H9 (cell line): Measurements from ENCODE around the gene INSM1. TPM values are rescaled to one million over a fixed set of nuclear protein-coding genes. Genes with fewer than 3 reads are reported as not detected.

Source experiments
- DNase-seq: peaks from one replicate; pipeline ENCODE4 v3.0.0-alpha.2; 2017
- H2AFZ ChIP-seq: one replicate; pipeline ENCODE4 v1.6.1; 2013; ENCODE audit warnings: mild to moderate bottlenecking, low read length, control low read depth, moderate library complexity
- H2AK5ac ChIP-seq: 2 replicates; pipeline ENCODE4 v1.6.1; 2013; ENCODE audit warnings: low read length, control low read depth, mixed read lengths; ENCODE audit not compliant: insufficient read length
- H2BK120ac ChIP-seq: one replicate; pipeline ENCODE4 v1.6.1; 2013; ENCODE audit warnings: low read depth, mild to moderate bottlenecking, low read length, control low read depth, inconsistent platforms; ENCODE audit not compliant: poor library complexity, severe bottlenecking
- H2BK12ac ChIP-seq: 2 replicates; pipeline ENCODE4 v1.6.1; 2013; ENCODE audit warnings: low read length, control low read depth, mixed read lengths, low read depth; ENCODE audit not compliant: insufficient read length
- H2BK15ac ChIP-seq: 2 replicates; pipeline ENCODE4 v1.6.1; 2013; ENCODE audit warnings: low read depth, low read length, control low read depth
- H2BK20ac ChIP-seq: one replicate; pipeline ENCODE4 v1.6.1; 2013; ENCODE audit warnings: low read depth, mild to moderate bottlenecking, low read length, control low read depth, inconsistent platforms; ENCODE audit not compliant: poor library complexity, severe bottlenecking
- H2BK5ac ChIP-seq: 2 replicates; pipeline ENCODE4 v1.6.1; 2013; ENCODE audit warnings: low read length, control low read depth, mixed read lengths; ENCODE audit not compliant: insufficient read length
- H3K14ac ChIP-seq: 2 replicates; pipeline ENCODE4 v1.6.1; 2013; ENCODE audit warnings: low read length, control low read depth; ENCODE audit not compliant: insufficient read depth
- H3K18ac ChIP-seq: 2 replicates; pipeline ENCODE4 v1.6.1; 2013; ENCODE audit warnings: low read depth, mild to moderate bottlenecking, mixed read lengths, low read length, control low read depth; ENCODE audit not compliant: insufficient read length
- H3K23ac ChIP-seq: 2 replicates; pipeline ENCODE4 v1.6.1; 2013; ENCODE audit warnings: low read length, control low read depth, mixed read lengths, low read depth; ENCODE audit not compliant: insufficient read length
- H3K23me2 ChIP-seq: 2 replicates; pipeline ENCODE4 v1.6.1; 2013; ENCODE audit warnings: low read depth, mild to moderate bottlenecking, mixed read lengths, low read length, control low read depth; ENCODE audit not compliant: insufficient read length, poor library complexity, severe bottlenecking
- H3K27ac ChIP-seq: 2 replicates; pipeline ENCODE4 v1.5.1; 2013; ENCODE audit warnings: low read length, control low read depth, mixed read lengths, low read depth; ENCODE audit not compliant: insufficient read length
- H3K27me3 ChIP-seq: 2 replicates; pipeline ENCODE4 v1.6.1; 2013; ENCODE audit warnings: low read length, control low read depth, inconsistent platforms; ENCODE audit not compliant: insufficient read depth
- H3K4ac ChIP-seq: 2 replicates; pipeline ENCODE4 v1.6.1; 2013; ENCODE audit warnings: low read depth, mild to moderate bottlenecking, control low read depth, inconsistent platforms, low read length, moderate library complexity
- H3K4me1 ChIP-seq: 2 replicates; pipeline ENCODE4 v1.6.1; 2013; ENCODE audit warnings: low read length, control low read depth, inconsistent platforms; ENCODE audit not compliant: insufficient read depth
- H3K4me2 ChIP-seq: 2 replicates; pipeline ENCODE4 v1.6.1; 2013; ENCODE audit warnings: low read length, control low read depth, mixed read lengths; ENCODE audit not compliant: insufficient read length, insufficient read depth
- H3K56ac ChIP-seq: 2 replicates; pipeline ENCODE4 v1.6.1; 2013; ENCODE audit warnings: low read depth, mild to moderate bottlenecking, mixed read lengths, low read length, control low read depth; ENCODE audit not compliant: insufficient read length
- H3K79me1 ChIP-seq: 2 replicates; pipeline ENCODE4 v1.6.1; 2013; ENCODE audit warnings: low read depth, mild to moderate bottlenecking, moderate library complexity, low read length, control low read depth, inconsistent platforms; ENCODE audit not compliant: insufficient read depth, poor library complexity, severe bottlenecking
- H3K79me2 ChIP-seq: 2 replicates; pipeline ENCODE4 v1.6.1; 2013; ENCODE audit warnings: low read length, control low read depth, inconsistent platforms; ENCODE audit not compliant: insufficient read depth
- H3K9ac ChIP-seq: 2 replicates; pipeline ENCODE4 v1.6.1; 2013; ENCODE audit warnings: low read length, control low read depth, mixed read lengths; ENCODE audit not compliant: insufficient read length; ENCODE audit errors: extremely low read depth
- H3K9me3 ChIP-seq: one replicate; pipeline ENCODE4 v1.6.1; 2013; ENCODE audit warnings: low read depth, low read length, inconsistent platforms; ENCODE audit not compliant: control insufficient read depth
- H3T11ph ChIP-seq: one replicate; pipeline ENCODE4 v1.6.1; 2013; ENCODE audit warnings: mild to moderate bottlenecking, low read length, control low read depth, inconsistent platforms
- H4K20me1 ChIP-seq: one replicate; pipeline ENCODE4 v1.6.1; 2013; ENCODE audit not compliant: control insufficient read depth, insufficient read length, insufficient read depth
- H4K5ac ChIP-seq: 2 replicates; pipeline ENCODE4 v1.6.1; 2013; ENCODE audit warnings: low read depth, mild to moderate bottlenecking, mixed read lengths, low read length, control low read depth; ENCODE audit not compliant: insufficient read length
- H4K8ac ChIP-seq: replicated peaks from 2 replicates; pipeline ENCODE4 v1.6.1; 2013; ENCODE audit warnings: low read length, control low read depth, mixed read lengths, low read depth; ENCODE audit not compliant: insufficient read length
- H4K91ac ChIP-seq: 2 replicates; pipeline ENCODE4 v1.6.1; 2013; ENCODE audit warnings: low read depth, mild to moderate bottlenecking, moderate library complexity, mixed read lengths, low read length, control low read depth; ENCODE audit not compliant: insufficient read length
- H3K27ac Mint-ChIP-seq, 3 experiments: 2 replicates in 2 of 3; 3 replicates in 1 of 3; pipeline ENCODE4 v1.8.0; 2020 to 2021; ENCODE audit warnings: mixed read lengths in 3 of 3, mild to moderate bottlenecking in 1 of 3, moderate library complexity in 1 of 3
- H3K27me3 Mint-ChIP-seq: 2 replicates; pipeline ENCODE4 v1.8.0; 2021; ENCODE audit warnings: low read depth, mild to moderate bottlenecking, moderate library complexity, mixed read lengths
- H3K36me3 Mint-ChIP-seq, 3 experiments: 2 replicates in 2 of 3; 3 replicates in 1 of 3; pipeline ENCODE4 v1.8.0; 2020 to 2021; ENCODE audit warnings: low read depth in 3 of 3, mixed read lengths in 3 of 3; ENCODE audit not compliant: insufficient read depth in 1 of 3
- H3K4me1 Mint-ChIP-seq, 2 experiments: 2 replicates each; pipeline ENCODE4 v1.8.0; 2020; ENCODE audit warnings: mixed read lengths in 2 of 2
- H3K4me3 Mint-ChIP-seq, 2 experiments: 2 replicates in 1 of 2; 3 replicates in 1 of 2; pipeline ENCODE4 v1.8.0; 2020 to 2021; ENCODE audit warnings: mild to moderate bottlenecking in 2 of 2, mixed read lengths in 2 of 2, moderate library complexity in 1 of 2
- H3K9me3 Mint-ChIP-seq, 2 experiments: 2 replicates in 1 of 2; 3 replicates in 1 of 2; pipeline ENCODE4 v1.8.0; 2020; ENCODE audit warnings: mild to moderate bottlenecking in 2 of 2, mixed read lengths in 2 of 2, moderate library complexity in 1 of 2
- CTCF ChIP-seq: fragments of 200-600 bp; sonication (generic); conservative IDR thresholded peaks from 3 replicates; pipeline ENCODE4 v1.8.0; 2021; ENCODE audit warnings: antibody characterized with exemption, mild to moderate bottlenecking
- WGBS: extraction: QIAGEN DNeasy Blood & Tissue Kit; methylation state at CpG from one replicate; pipeline ENCODE4 v1.1.7; 2013; ENCODE audit warnings: missing lambda C conversion rate, low lambda C conversion rate, mixed read lengths; ENCODE audit not compliant: insufficient read length; ENCODE audit errors: extremely low coverage; 5-methylcytosine and 5-hydroxymethylcytosine counted together
- total RNA-seq: library from RNA; stranded (reverse); gene quantifications from 2 replicates; pipeline ENCODE4 v1.2.1, GENCODE V29; 2021

INSM1 gene
- total RNA-seq, 1 experiment from 2014 or later: 0.83 TPM

GRCh38 chr20:20366876-20367574 is 879 bp upstream of the INSM1 start:
- Histone ChIP-seq H2BK15ac (no peak overlapping the region), H2BK120ac (peak overlapping the region; percentile 70), H2BK20ac (no peak overlapping the region), H3K4me2 (peak overlapping the region; percentile 42), H3K23ac (no peak overlapping the region), H3K56ac (no peak overlapping the region), H2AFZ (no peak overlapping the region), H2AK5ac (no peak overlapping the region), H3K4ac (no peak overlapping the region), H4K91ac (no peak overlapping the region), H3K27ac (no peak overlapping the region), H3K14ac (peak overlapping the region; percentile 81), H3K79me2 (no peaks in the 10 kb centered on the region), H3K79me1 (no peaks in the 10 kb centered on the region), H3K9me3 (no peaks in the 10 kb centered on the region), H4K8ac (no peak overlapping the region), H3K27me3 (peaks cover 39% of the 10 kb centered on the region), H2BK5ac (no peak overlapping the region), H4K5ac (no peak overlapping the region), H4K20me1 (no peaks in the 10 kb centered on the region), H3T11ph (no peak overlapping the region), H3K23me2 (peaks cover 41% of the 10 kb centered on the region), H3K9ac (no peak overlapping the region), H2BK12ac (no peak overlapping the region), H3K18ac (peak overlapping the region; percentile 47), H3K4me1 (peaks cover 6% of the 10 kb centered on the region; the same call in 1 of the 2 replicates)
- no CpG with 5 or more reads among the region's 63 CpGs for WGBS
- no peaks in the 10 kb centered on the region for H3K36me3 Mint-ChIP-seq
- no peak overlapping the region for H3K27ac Mint-ChIP-seq
- peaks cover 86% of the 10 kb centered on the region for H3K27me3 Mint-ChIP-seq
- no peak for TF ChIP-seq CTCF
- peaks cover 49 to 60% of the 10 kb centered on the region in 2 experiments for H3K4me1 Mint-ChIP-seq
- H3K9me3 Mint-ChIP-seq: peaks cover 0 to 2% of the 10 kb centered on the region in 2 experiments; a peak in 3 of 5 replicates
- peak overlapping the region; percentile 57 to 85 for H3K4me3 Mint-ChIP-seq
- peak; percentile 75 for DNase-seq
